HepG2 (cell line): ENCODE results near the gene SYNJ2. TPM values are rescaled to one million over a fixed set of nuclear protein-coding genes. Genes with fewer than 3 reads are reported as not detected.

Experiments used
- ATAD3A ChIP-seq: sonication (generic); formaldehyde crosslinking; IDR thresholded peaks from 2 replicates; pipeline ENCODE4 v1.4.0; 2020; ENCODE audit warnings: missing genetic modification reagents
- BRF2 ChIP-seq: sonication (generic); formaldehyde crosslinking; IDR thresholded peaks from 2 replicates; pipeline ENCODE4 v1.8.1; 2022; ENCODE audit warnings: mild to moderate bottlenecking, missing genetic modification reagents
- CCDC6 ChIP-seq: sonication (generic); formaldehyde crosslinking; IDR thresholded peaks from 2 replicates; pipeline ENCODE4 v1.8.1; 2022; ENCODE audit warnings: mild to moderate bottlenecking, missing genetic modification reagents, moderate library complexity
- CREB3 ChIP-seq: sonication (generic); formaldehyde crosslinking; IDR thresholded peaks from 2 replicates; pipeline ENCODE4 v1.5.0; 2020; ENCODE audit warnings: missing genetic modification reagents
- EEA1 ChIP-seq: sonication (generic); formaldehyde crosslinking; IDR thresholded peaks from 2 replicates; pipeline ENCODE4 v1.5.1; 2020; ENCODE audit warnings: mild to moderate bottlenecking, missing genetic modification reagents, borderline replicate concordance
- FOXA3 ChIP-seq: IDR thresholded peaks from 2 replicates; pipeline ENCODE4 v1.6.1; 2016; ENCODE audit warnings: missing genetic modification reagents, missing compliant biosample characterization
- FOXO4 ChIP-seq: sonication (generic); formaldehyde crosslinking; conservative IDR thresholded peaks from 2 replicates; pipeline ENCODE4 v1.8.1; 2023; ENCODE audit warnings: missing genetic modification reagents
- GABPA ChIP-seq, 2 experiments: IDR thresholded peaks; 2 replicates each; pipeline ENCODE4 v1.6.1; 2011 to 2016; ENCODE audit warnings: low read depth in 2 of 2, low read length in 1 of 2, missing biosample characterization in 1 of 2, missing genetic modification characterization in 1 of 2
- GATAD1 ChIP-seq: IDR thresholded peaks from 2 replicates; pipeline ENCODE4 v1.6.1; 2016; ENCODE audit warnings: missing genetic modification reagents, missing compliant biosample characterization
- HINFP ChIP-seq: sonication (generic); formaldehyde crosslinking; IDR thresholded peaks from 2 replicates; pipeline ENCODE4 v1.4.0; 2020; ENCODE audit warnings: low read depth, mild to moderate bottlenecking, missing genetic modification reagents
- HMGXB3 ChIP-seq: sonication (generic); formaldehyde crosslinking; IDR thresholded peaks from 2 replicates; pipeline ENCODE4 v1.4.0; 2020; ENCODE audit warnings: missing genetic modification reagents, borderline replicate concordance
- MAX ChIP-seq: IDR thresholded peaks from 2 replicates; pipeline ENCODE4 v1.6.1; 2012; ENCODE audit warnings: inconsistent platforms
- NFKB2 ChIP-seq: sonication (generic); formaldehyde crosslinking; IDR thresholded peaks from 2 replicates; pipeline ENCODE4 v1.4.0; 2020; ENCODE audit warnings: missing genetic modification reagents, borderline replicate concordance
- PREB ChIP-seq: sonication (generic); formaldehyde crosslinking; IDR thresholded peaks from 2 replicates; pipeline ENCODE4 v1.4.0; 2020; ENCODE audit warnings: missing genetic modification reagents
- SRSF4 ChIP-seq: fragments of 200-400 bp; formaldehyde crosslinking; IDR thresholded peaks from one replicate; pipeline ENCODE4 v1.6.1; 2018; ENCODE audit warnings: mild to moderate bottlenecking, low read depth, low read length, moderate library complexity; ENCODE audit not compliant: poor library complexity, severe bottlenecking
- THAP11 ChIP-seq: IDR thresholded peaks from 2 replicates; pipeline ENCODE4 v1.6.1; 2016; ENCODE audit warnings: missing biosample characterization, missing genetic modification reagents
- ZFP62 ChIP-seq: sonication (generic); formaldehyde crosslinking; IDR thresholded peaks from 2 replicates; pipeline ENCODE4 v1.4.0; 2020; ENCODE audit warnings: missing genetic modification reagents
- ZNF205 ChIP-seq: IDR thresholded peaks from 2 replicates; pipeline ENCODE4 v1.6.1; 2018; ENCODE audit warnings: missing biosample characterization, missing genetic modification reagents
- ZNF234 ChIP-seq: sonication (generic); formaldehyde crosslinking; conservative IDR thresholded peaks from 2 replicates; pipeline ENCODE4 v1.5.1; 2020; ENCODE audit warnings: mild to moderate bottlenecking, missing genetic modification reagents
- ZNF749 ChIP-seq: sonication (generic); formaldehyde crosslinking; IDR thresholded peaks from 2 replicates; pipeline ENCODE4 v1.8.0; 2022; ENCODE audit warnings: mild to moderate bottlenecking, missing genetic modification reagents, moderate library complexity, borderline replicate concordance
- polyA plus RNA-seq, 8 experiments: library from polyadenylated mRNA; depleted of rRNA in 3 of 8; stranded (reverse) in 7 of 8; unstranded in 1 of 8; fragments of >200 nt; fragmentation: Illumina TruSeq in 4 of 8; extraction: Trizol in 4 of 8; gene quantifications; 2 replicates each; pipeline versions ENCODE4 v1.2.1 to v1.2.3, GENCODE V29; 2011 to 2016; ENCODE audit warnings: low read depth in 4 of 8, missing spikeins in 1 of 8, mixed read lengths in 1 of 8; ENCODE audit not compliant: insufficient read depth in 1 of 8
- total RNA-seq, 5 experiments: library from RNA; depleted of rRNA; stranded (reverse); fragments of >200 nt; fragmentation: Illumina TruSeq; extraction: Trizol; gene quantifications; 2 replicates each; pipeline ENCODE4 v1.2.3, GENCODE V29; 2016; ENCODE audit warnings: low read depth in 1 of 5

Gene SYNJ2
- total and polyA plus RNA-seq, 2 of the 13 experiments (the other 11 are each of a cell fraction or from before 2014, with no cell fraction given) = 39.1 to 57.6 TPM

GRCh38 chr6:157981132-157981394, 600 bp upstream of the SYNJ2 start (continued):
- TF ChIP-seq PREB (CRISPR knock-in tag) (no peak), ZFP62 (no peak), GATAD1 (CRISPR knock-in tag) (no peak), ZNF749 (CRISPR knock-in tag) (no peak), FOXO4 (CRISPR knock-in tag) (0 out of 2 replicates have a peak, but pooled peaks have one; percentile 64), GABPA (IDR thresholded peaks at IDR 0.05; ENCODE audit: low read depth, low read length) (no peak), GABPA (CRISPR knock-in tag; IDR thresholded peaks at IDR 0.05; ENCODE audit: low read depth) (no peak), ATAD3A (CRISPR knock-in tag) (no peak), HINFP (CRISPR knock-in tag) (no peak), FOXA3 (no peak), THAP11 (no peak), ZNF205 (CRISPR knock-in tag) (peak; percentile 38; the same call in 1 of the 2 replicates), EEA1 (CRISPR knock-in tag) (no peak), ZNF234 (CRISPR knock-in tag) (no peak; the same call in 1 of the 2 replicates), CREB3 (CRISPR knock-in tag) (no peak), SRSF4 (no peak), BRF2 (CRISPR knock-in tag) (no peak), NFKB2 (no peak; the same call in 1 of the 2 replicates), CCDC6 (0 out of 2 replicates have a peak, but pooled peaks have one; percentile 1), MAX (no peak), HMGXB3 (CRISPR knock-in tag) (no peak)
